ENCODE results near the gene SP6.

The SP6 gene

GRCh38 chr17:47872019-47872650, 21.2 kb upstream of the SP6 start:
- no peak overlapping the region for H3K4me3 ChIP-seq (ENCODE audit: low read depth, low read length)
- no peak for DNase-seq (ENCODE audit: low read depth)
- no peak for TF ChIP-seq CTCF (conservative IDR thresholded peaks at IDR 0.05; ENCODE audit: low read depth, low read length)

GRCh38 chr17:47871048-47871447, 20.1 kb upstream of the SP6 start:
- H3K4me3 ChIP-seq (ENCODE audit: low read depth, low read length): no peak overlapping the region
- no peak for DNase-seq (ENCODE audit: low read depth)
- no peak for TF ChIP-seq CTCF (conservative IDR thresholded peaks at IDR 0.05; ENCODE audit: low read depth, low read length)

GRCh38 chr17:47870056-47870455, 19.1 kb upstream of the SP6 start:
- H3K4me3 ChIP-seq (ENCODE audit: low read depth, low read length): no peak overlapping the region
- no peak for DNase-seq (ENCODE audit: low read depth)
- no peak for TF ChIP-seq CTCF (conservative IDR thresholded peaks at IDR 0.05; ENCODE audit: low read depth, low read length)

GRCh38 chr17:47869114-47869513, 18.2 kb upstream of the SP6 start:
- no peak overlapping the region for H3K4me3 ChIP-seq (ENCODE audit: low read depth, low read length)
- no peak for DNase-seq (ENCODE audit: low read depth)
- no peak for TF ChIP-seq CTCF (conservative IDR thresholded peaks at IDR 0.05; ENCODE audit: low read depth, low read length)

- TF ChIP-seq CTCF (conservative IDR thresholded peaks at IDR 0.05; ENCODE audit: low read depth, low read length): no peak
- no peak for DNase-seq (ENCODE audit: low read depth)
- no peak overlapping the region for H3K4me3 ChIP-seq (ENCODE audit: low read depth, low read length)
These were observed 17.0 kb upstream of the SP6 start for GRCh38 chr17:47867813-47868533.

- no peak for TF ChIP-seq CTCF (conservative IDR thresholded peaks at IDR 0.05; ENCODE audit: low read depth, low read length)
- no peak for DNase-seq (ENCODE audit: low read depth)
- no peak overlapping the region for H3K4me3 ChIP-seq (ENCODE audit: low read depth, low read length)
These were observed 16.0 kb upstream of the SP6 start for GRCh38 chr17:47866941-47867340.

GRCh38 chr17:47864791-47865216, 13.8 kb upstream of the SP6 start:
- H3K4me3 ChIP-seq (ENCODE audit: low read depth, low read length): no peak overlapping the region
- no peak for DNase-seq (ENCODE audit: low read depth)
- no peak for TF ChIP-seq CTCF (conservative IDR thresholded peaks at IDR 0.05; ENCODE audit: low read depth, low read length)
